GM23338 (cell line): ENCODE results near the gene CHST14. TPM values are rescaled to one million over a fixed set of nuclear protein-coding genes. Genes with fewer than 3 reads are reported as not detected.
A peak's percentile ranks its signal among the peaks of the same experiment; 100 is the strongest.

Experiments used
- ATAC-seq: fragments of 200-7000 bp; cut with Tn5 transposase; 3 replicates; pipeline ENCODE4 v1.9.1; 2020
- DNase-seq: peaks from one replicate; pipeline ENCODE4 v3.0.0-alpha.2; 2015; ENCODE audit warnings: low spot score
- H2AFZ ChIP-seq: fragments of 200-600 bp; sonication (generic); 2 replicates; pipeline ENCODE4 v1.8.0; 2016; ENCODE audit warnings: antibody characterized with exemption, mild to moderate bottlenecking, moderate library complexity
- H3F3A ChIP-seq: fragments of 200-600 bp; sonication (generic); replicated peaks from 2 replicates; pipeline ENCODE4 v1.8.0; 2017; ENCODE audit warnings: antibody characterized with exemption, mixed run types, low read depth
- H3K27ac ChIP-seq: fragments of 200-600 bp; sonication (generic); 2 replicates; pipeline ENCODE4 v1.6.1; 2016; ENCODE audit warnings: low read depth
- H3K27me3 ChIP-seq: fragments of 200-600 bp; sonication (generic); 2 replicates; pipeline ENCODE4 v1.8.0; 2016; ENCODE audit warnings: mild to moderate bottlenecking, mixed run types, moderate library complexity; ENCODE audit not compliant: insufficient read depth
- H3K36me3 ChIP-seq: fragments of 200-600 bp; sonication (generic); 2 replicates; pipeline ENCODE4 v1.8.0; 2016; ENCODE audit warnings: mild to moderate bottlenecking; ENCODE audit not compliant: insufficient read depth
- H3K4me1 ChIP-seq: fragments of 200-600 bp; sonication (generic); 2 replicates; pipeline ENCODE4 v1.8.0; 2016; ENCODE audit warnings: mild to moderate bottlenecking, moderate library complexity; ENCODE audit not compliant: insufficient read depth
- H3K4me2 ChIP-seq: fragments of 200-600 bp; sonication (generic); 2 replicates; pipeline ENCODE4 v1.7.1; 2017; ENCODE audit warnings: mixed run types
- H3K4me3 ChIP-seq: fragments of 200-600 bp; sonication (generic); 2 replicates; pipeline ENCODE4 v1.6.1; 2016; ENCODE audit warnings: mixed run types
- H3K79me2 ChIP-seq: fragments of 200-600 bp; sonication (generic); replicated peaks from 2 replicates; pipeline ENCODE4 v1.8.0; 2017; ENCODE audit warnings: mild to moderate bottlenecking; ENCODE audit not compliant: insufficient read depth
- H3K9me2 ChIP-seq: fragments of 200-600 bp; sonication (generic); 2 replicates; pipeline ENCODE4 v1.8.0; 2017; ENCODE audit not compliant: insufficient read depth
- H4K20me1 ChIP-seq: fragments of 200-600 bp; sonication (generic); replicated peaks from 2 replicates; pipeline ENCODE4 v1.8.0; 2017; ENCODE audit warnings: mild to moderate bottlenecking; ENCODE audit not compliant: insufficient read depth
- H3K27ac Mint-ChIP-seq: 2 replicates; pipeline ENCODE4 v1.8.0; 2020; ENCODE audit warnings: inconsistent platforms, mild to moderate bottlenecking, moderate library complexity, mixed read lengths
- H3K27me3 Mint-ChIP-seq: 3 replicates; pipeline ENCODE4 v1.8.0; 2022; ENCODE audit warnings: low read depth, mild to moderate bottlenecking, moderate library complexity, mixed read lengths, inconsistent platforms; ENCODE audit not compliant: insufficient read depth, poor library complexity
- H3K36me3 Mint-ChIP-seq: 3 replicates; pipeline ENCODE4 v1.8.0; 2021; ENCODE audit warnings: low read depth, mild to moderate bottlenecking, inconsistent platforms, moderate library complexity, mixed read lengths
- H3K4me1 Mint-ChIP-seq: 3 replicates; pipeline ENCODE4 v1.8.0; 2020; ENCODE audit warnings: mild to moderate bottlenecking, inconsistent platforms, mixed read lengths
- H3K4me3 Mint-ChIP-seq: 3 replicates; pipeline ENCODE4 v1.8.0; 2021; ENCODE audit warnings: moderate library complexity, mild to moderate bottlenecking, inconsistent platforms, mixed read lengths
- H3K9me3 Mint-ChIP-seq: 3 replicates; pipeline ENCODE4 v1.8.0; 2020; ENCODE audit warnings: moderate library complexity, mild to moderate bottlenecking, inconsistent platforms, mixed read lengths
- CREB1 ChIP-seq: fragments of 250-450 bp; sonication (Bioruptor Pico); IDR thresholded peaks from 2 replicates; pipeline ENCODE4 v1.5.0; 2020; ENCODE audit warnings: low read depth, mild to moderate bottlenecking, moderate library complexity
- CTCF ChIP-seq, 2 experiments: fragments of 200-600 bp in 1 of 2; sonication (generic) in 1 of 2; conservative IDR thresholded peaks; 2 replicates each; pipeline versions ENCODE4 v1.5.1 to v1.6.1; 2016 to 2017; ENCODE audit warnings: antibody characterized with exemption in 2 of 2, low read depth in 2 of 2, mild to moderate bottlenecking in 2 of 2, moderate library complexity in 1 of 2
- ETS1 ChIP-seq: IDR thresholded peaks from 2 replicates; pipeline ENCODE4 v1.6.1; 2016; ENCODE audit warnings: antibody characterized with exemption
- EZH2 ChIP-seq: fragments of 200-600 bp; sonication (generic); IDR thresholded peaks from one replicate; pipeline ENCODE4 v1.8.0; 2017; ENCODE audit warnings: antibody characterized with exemption, mild to moderate bottlenecking, low read depth; ENCODE audit not compliant: unreplicated experiment
- EZH2phosphoT487 ChIP-seq: fragments of 200-600 bp; sonication (generic); IDR thresholded peaks from one replicate; pipeline ENCODE4 v1.8.1; 2018; ENCODE audit warnings: antibody characterized with exemption; ENCODE audit not compliant: unreplicated experiment
- JUNB ChIP-seq: IDR thresholded peaks from one replicate; pipeline ENCODE4 v1.6.1; 2016; ENCODE audit warnings: antibody characterized with exemption; ENCODE audit not compliant: unreplicated experiment
- NANOG ChIP-seq: IDR thresholded peaks from 2 replicates; pipeline ENCODE4 v1.6.1; 2016; ENCODE audit warnings: antibody characterized with exemption, borderline replicate concordance
- POLR2AphosphoS5 ChIP-seq: IDR thresholded peaks from 2 replicates; pipeline ENCODE4 v1.6.1; 2016; ENCODE audit warnings: antibody characterized with exemption, low read depth
- REST ChIP-seq: IDR thresholded peaks from one replicate; pipeline ENCODE4 v1.6.1; 2018; ENCODE audit warnings: antibody characterized with exemption; ENCODE audit not compliant: unreplicated experiment
- STAT1 ChIP-seq: IDR thresholded peaks from one replicate; pipeline ENCODE4 v1.6.1; 2016; ENCODE audit warnings: antibody characterized with exemption; ENCODE audit not compliant: unreplicated experiment
- ZNF114 ChIP-seq: fragments of 250-450 bp; sonication (Bioruptor Pico); IDR thresholded peaks from 2 replicates; pipeline ENCODE4 v1.5.0; 2020; ENCODE audit warnings: mild to moderate bottlenecking, moderate library complexity
- ZNF331 ChIP-seq: fragments of 250-450 bp; sonication (Bioruptor Pico); IDR thresholded peaks from 2 replicates; pipeline ENCODE4 v1.5.0; 2020; ENCODE audit warnings: low read depth, mild to moderate bottlenecking, moderate library complexity
- ZNF462 ChIP-seq: fragments of 250-450 bp; sonication (Bioruptor Pico); IDR thresholded peaks from 2 replicates; pipeline ENCODE4 v1.5.0; 2020; ENCODE audit warnings: mild to moderate bottlenecking, moderate library complexity
- polyA plus RNA-seq: library from polyadenylated mRNA; unstranded; fragments of >200 nt; fragmentation: Nextera tagmentation; extraction: Ambion mirVana; gene quantifications from 2 replicates; pipeline ENCODE4 v1.2.1, GENCODE V29; 2016
- total RNA-seq: library from RNA; depleted of rRNA; stranded (reverse); fragments of >200 nt; shearing (Covaris generic); gene quantifications from 2 replicates; pipeline ENCODE4 v1.2.3, GENCODE V29; 2014

The CHST14 gene
- total and polyA plus RNA-seq, 2 experiments from 2014 or later: 8.4 to 15.6 TPM

- no peak for DNase-seq
- TF ChIP-seq EZH2phosphoT487: no peak
- no peak for TF ChIP-seq JUNB
- no peak for TF ChIP-seq NANOG
- no peak for TF ChIP-seq ZNF462 (CRISPR knock-in tag)
- no peak for TF ChIP-seq EZH2
- no peak for TF ChIP-seq ZNF331
- no peak for TF ChIP-seq CREB1
- no peak for TF ChIP-seq POLR2AphosphoS5
- no peak for TF ChIP-seq CTCF (conservative IDR thresholded peaks at IDR 0.05; ENCODE audit: low read depth in 2 of 2)
- no peak for TF ChIP-seq ZNF114 (CRISPR knock-in tag)
- TF ChIP-seq STAT1: no peak
- TF ChIP-seq REST: no peak
- TF ChIP-seq ETS1: no peak
- H3K27me3 ChIP-seq: 0 out of 2 replicates have a peak, but pooled peaks cover 3% of the 10 kb centered on the region
- H3K4me2 ChIP-seq: peak overlapping the region; percentile 87
- no peaks in the 10 kb centered on the region for H3K9me2 ChIP-seq
- no peak for ATAC-seq
- Mint-ChIP-seq H3K27me3 (peaks cover 31% of the 10 kb centered on the region), H3K4me3 (peak overlapping the region; percentile 90), H3K4me1 (peaks cover 58% of the 10 kb centered on the region), H3K27ac (no peak overlapping the region), H3K36me3 (peaks cover 25% of the 10 kb centered on the region), H3K9me3 (no peaks in the 10 kb centered on the region; the same call in 2 of the 3 replicates)
- H2AFZ ChIP-seq: no peak overlapping the region
- H3K27ac ChIP-seq: no peak overlapping the region
- 0 out of 2 replicates have a peak, but pooled peaks cover 2% of the 10 kb centered on the region for H3F3A ChIP-seq
- peak overlapping the region; percentile 74 for H3K4me3 ChIP-seq
- no peaks in the 10 kb centered on the region; the same call in 1 of the 2 replicates for H3K36me3 ChIP-seq
- peaks cover 54% of the 10 kb centered on the region for H3K4me1 ChIP-seq
- peaks cover 68% of the 10 kb centered on the region for H3K79me2 ChIP-seq
- peaks cover 53% of the 10 kb centered on the region for H4K20me1 ChIP-seq
These were observed 27.5 kb upstream of the CHST14 start for GRCh38 chr15:40443255-40443654.
